ENCODE data around the gene ASXL2.

ASXL2 gene

GRCh38 chr2:25684577-25685473, 193.5 kb downstream of the ASXL2 start:
- no peak for DNase-seq

All from activated naive CD4-positive, alpha-beta T cell (primary cell).